GM18498 (cell line): ENCODE results near the gene USP9X.
"Not testable (repeated sequence)": the region's sequence is repeated elsewhere in the genome, so short reads cannot be mapped to it uniquely, and the experiment has no call there.

ENCODE experiments used
- ATAC-seq: cut with Tn5 transposase; IDR thresholded peaks from one replicate; pipeline ENCODE4 v1.9.1; 2021; ENCODE audit warnings: mild to moderate bottlenecking, moderate library complexity; ENCODE audit not compliant: unreplicated experiment

Gene USP9X

DNA sequence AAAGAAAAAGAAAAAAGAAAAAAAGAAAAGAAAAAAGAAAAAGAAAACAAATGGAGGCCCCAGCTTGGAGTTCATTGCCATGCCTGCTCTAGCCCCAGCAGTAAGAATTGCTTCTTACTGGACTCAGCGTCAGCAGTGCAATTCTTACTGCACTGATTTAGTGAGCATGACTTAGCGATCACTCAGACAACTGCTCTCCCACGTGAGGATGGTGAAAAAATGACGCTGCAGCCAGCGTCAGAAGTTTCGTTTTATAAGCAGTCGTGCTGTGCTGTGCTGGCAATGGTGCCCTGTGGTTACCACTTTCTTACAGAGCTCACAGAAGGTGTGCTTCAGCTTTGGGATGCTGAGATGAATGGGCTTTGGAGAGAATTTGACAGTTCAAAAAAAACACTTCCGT, 180.4 kb downstream of the USP9X start:
- no peak for ATAC-seq

DNA sequence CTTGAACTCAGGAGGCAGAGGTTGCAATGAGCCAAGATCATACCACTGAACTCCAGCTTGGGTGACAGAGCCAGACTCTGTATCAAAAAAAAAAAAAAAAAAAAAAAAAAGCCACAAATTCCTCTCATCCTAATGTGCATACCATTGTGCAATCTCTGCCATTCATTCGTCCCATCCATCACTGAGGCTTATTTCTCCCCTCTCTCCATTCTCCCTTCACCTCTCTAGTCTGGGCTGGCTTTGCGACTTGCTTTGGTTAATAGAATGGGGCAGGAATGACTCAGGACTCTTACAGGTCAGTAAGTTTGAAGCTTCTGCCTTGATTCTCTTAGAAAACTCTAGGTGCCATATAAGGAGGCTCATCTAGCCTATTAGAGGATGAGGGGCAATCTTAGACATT, 188.4 kb downstream of the USP9X start:
- no peak for ATAC-seq

DNA sequence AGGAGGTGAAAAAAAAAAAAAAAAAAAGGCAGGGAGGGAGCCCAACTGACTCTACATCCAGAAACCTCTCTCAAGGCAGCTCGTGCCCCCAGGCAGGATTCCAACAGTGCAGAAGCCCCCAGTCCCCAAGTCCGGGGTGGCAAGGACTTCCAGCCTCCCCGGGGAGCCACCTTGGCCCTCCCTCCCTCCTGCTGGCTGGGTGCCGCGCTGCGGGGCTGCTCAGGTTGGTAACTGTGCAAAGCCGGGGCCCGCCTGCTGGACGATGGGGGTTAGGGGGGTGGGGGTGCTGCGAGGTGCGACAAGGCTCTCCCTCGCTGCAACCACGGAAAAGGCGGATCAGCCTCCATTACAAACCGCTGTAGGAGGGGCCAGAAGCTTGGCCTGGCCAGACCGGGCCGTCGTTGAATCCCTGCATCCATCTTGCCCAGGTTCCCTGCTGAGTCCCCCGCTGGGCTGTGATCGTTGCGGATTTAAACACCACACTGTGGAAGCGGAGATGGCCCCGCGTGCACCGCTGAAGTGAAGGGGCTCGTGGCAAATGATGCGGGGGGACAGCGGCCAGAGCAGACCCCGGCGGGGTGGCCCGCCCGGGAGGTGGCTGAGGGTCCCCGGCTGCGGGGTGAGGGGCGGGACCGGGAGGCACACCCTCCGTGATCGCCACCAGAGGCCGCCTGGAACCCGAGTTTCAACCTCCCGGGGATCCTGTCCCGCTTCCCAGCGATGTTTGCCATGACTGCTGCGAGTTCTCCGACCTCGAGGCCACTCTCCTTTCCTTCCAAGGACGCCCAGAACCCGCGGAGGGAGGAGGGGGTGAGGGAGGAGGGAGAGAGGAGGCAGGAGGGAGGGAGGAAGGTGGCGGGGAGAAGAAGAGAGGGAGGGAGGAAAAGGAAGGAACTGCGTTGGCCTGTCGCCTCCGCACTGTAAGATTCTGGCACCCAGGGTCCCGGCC, 190.7 kb downstream of the USP9X start:
- ATAC-seq, result peak; percentile 77

DNA sequence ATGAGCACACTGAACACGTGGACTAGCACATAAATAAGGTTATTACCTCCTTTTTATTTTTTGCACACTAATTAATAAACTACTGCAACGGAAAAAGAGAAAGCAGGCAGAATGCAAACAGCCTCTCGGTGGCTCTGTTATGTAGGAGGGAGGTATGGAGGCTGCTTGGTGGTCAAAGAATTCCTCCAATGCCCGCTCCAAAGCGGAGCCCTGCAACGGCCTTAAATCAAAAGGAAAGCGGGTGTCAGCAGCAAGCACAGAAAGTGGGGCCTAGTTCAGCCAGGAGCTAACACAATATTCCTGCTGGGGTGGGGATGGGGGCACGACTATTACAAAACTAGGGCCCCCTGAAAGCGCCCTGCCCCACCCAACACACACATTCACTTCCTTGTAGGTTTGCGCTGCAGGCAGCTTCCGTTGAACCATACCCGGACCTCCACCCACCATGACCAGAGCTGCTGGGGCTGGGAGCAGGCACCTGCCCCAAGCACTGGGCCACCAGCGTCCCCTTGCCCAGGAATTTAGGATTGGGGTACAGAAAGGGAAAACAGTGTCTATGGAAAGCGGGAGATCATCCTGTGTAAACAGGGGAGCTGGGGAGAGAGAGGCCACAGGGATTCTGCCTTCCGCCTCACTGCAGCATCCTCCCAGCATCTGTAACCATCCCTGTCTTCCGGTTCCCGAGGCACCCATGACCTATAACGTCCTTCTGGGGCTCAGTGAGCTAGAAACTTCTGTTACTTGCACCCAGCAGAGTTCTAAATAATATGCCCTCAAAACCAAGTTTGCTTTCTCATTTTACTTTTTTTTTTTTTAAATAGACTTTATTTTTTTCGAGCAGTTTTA, 191.6 kb downstream of the USP9X start:
- no peak for ATAC-seq

DNA sequence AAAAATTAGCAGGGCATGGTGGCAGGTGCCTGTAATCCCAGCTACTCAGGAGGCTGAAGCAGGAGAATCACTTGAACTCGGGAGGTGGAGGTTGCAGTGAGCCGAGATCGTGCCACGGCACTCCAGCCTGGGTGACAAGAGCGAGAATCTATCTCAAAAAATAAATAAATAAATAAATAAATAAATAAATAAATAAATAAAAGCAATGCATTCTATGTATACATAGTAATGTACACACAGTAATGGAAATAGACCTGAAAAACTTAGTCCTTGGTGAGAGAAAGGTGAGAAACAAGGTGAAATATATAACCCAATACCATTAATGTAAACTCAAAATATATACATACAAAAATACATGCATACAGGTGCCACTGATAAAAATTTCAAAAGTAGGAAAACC, 197.1 kb downstream of the USP9X start:
- ATAC-seq, result not testable (repeated sequence)

DNA sequence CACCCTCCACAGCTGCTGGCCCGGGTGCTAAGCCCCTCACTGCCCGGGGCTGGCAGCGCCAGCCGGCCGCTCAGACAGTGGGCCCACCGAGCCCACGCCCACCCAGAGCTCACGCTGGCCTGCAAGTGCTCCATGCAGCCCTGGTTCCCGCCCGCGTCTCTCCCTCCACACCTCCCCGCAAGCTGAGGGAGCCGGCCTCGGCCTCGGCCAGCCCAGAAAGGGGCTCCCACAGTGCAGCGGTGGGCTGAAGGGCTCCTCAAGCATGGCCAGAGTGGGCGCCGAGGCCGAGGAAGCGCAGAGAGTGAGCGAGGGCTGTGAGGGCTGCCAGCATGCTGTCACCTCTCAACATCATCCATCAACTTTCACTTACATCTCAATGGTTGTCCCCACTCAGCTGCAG, 200.7 kb downstream of the USP9X start:
- ATAC-seq, result not testable (repeated sequence)
